Fibroblast of villous mesenchyme (primary cell): Measurements from ENCODE around the gene FAM222A. TPM values are rescaled to one million over a fixed set of nuclear protein-coding genes. Genes with fewer than 3 reads are reported as not detected.
"Not testable (repeated sequence)": the region's sequence is repeated elsewhere in the genome, so short reads cannot be mapped to it uniquely, and the experiment has no call there.

Experiments
- DNase-seq: peaks from one replicate; pipeline ENCODE4 v3.0.0-alpha.2; 2010; ENCODE audit warnings: low read depth
- H3K4me3 ChIP-seq: 2 replicates; pipeline ENCODE4 v1.5.1; 2011; ENCODE audit warnings: low read depth, mild to moderate bottlenecking, low read length
- total RNA-seq: library from RNA; depleted of rRNA; stranded (reverse); fragments of >200 nt; gene quantifications from 2 replicates; pipeline ENCODE4 v1.2.3, GENCODE V29; 2012
- TF ChIP-seq, protein P1 (sequence below): IDR thresholded peaks from 2 replicates; pipeline ENCODE4 v1.5.1; 2012; ENCODE audit warnings: low read depth, mild to moderate bottlenecking, low read length; ENCODE audit not compliant: insufficient read depth

Gene FAM222A
- total RNA-seq, 1 donor: 0.43 TPM

DNA sequence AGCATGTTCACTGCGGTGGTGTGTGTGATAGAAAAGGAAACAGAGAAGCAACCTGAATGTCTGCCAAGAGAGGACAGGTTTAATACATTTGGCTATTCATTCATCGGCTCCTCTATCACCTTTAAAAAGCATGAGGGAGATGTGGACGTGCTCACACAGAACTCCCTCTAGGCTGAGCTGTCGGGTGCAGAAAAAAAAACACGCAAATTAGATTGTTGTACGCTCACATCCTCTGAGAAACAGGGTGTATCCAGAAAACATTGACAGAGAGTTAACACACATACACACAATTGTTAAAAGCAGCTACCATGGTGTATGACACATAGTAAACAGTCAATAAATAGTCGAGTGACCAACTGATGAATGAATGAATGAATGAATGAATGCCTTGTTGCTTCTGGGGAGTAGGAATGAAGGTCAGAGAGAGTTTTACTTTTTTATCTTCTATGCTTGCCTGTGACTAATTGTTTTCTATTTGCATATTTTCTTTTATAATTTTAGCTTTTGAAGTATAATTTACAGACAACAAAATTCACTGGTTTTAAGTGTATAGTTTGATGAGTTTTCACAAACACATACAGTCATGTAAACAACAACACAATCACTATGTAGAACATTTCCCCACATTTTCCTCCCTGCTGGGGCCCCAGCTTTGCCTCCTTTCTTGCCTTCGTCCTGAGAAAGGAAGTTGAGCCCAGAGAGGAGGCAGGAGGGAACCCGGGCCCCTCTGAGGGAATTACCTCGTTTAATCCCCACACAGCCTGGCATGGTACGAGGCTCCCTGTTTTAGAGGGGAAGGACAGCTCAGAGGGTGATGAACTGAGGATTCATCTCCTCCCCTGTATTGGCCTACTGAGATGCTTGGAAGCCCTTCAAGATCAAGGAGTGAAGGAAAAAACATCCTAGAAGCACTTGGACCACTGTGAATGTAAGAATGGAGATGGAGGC lies 19.7 kb upstream of the FAM222A start:
- TF ChIP-seq, protein P1, sequence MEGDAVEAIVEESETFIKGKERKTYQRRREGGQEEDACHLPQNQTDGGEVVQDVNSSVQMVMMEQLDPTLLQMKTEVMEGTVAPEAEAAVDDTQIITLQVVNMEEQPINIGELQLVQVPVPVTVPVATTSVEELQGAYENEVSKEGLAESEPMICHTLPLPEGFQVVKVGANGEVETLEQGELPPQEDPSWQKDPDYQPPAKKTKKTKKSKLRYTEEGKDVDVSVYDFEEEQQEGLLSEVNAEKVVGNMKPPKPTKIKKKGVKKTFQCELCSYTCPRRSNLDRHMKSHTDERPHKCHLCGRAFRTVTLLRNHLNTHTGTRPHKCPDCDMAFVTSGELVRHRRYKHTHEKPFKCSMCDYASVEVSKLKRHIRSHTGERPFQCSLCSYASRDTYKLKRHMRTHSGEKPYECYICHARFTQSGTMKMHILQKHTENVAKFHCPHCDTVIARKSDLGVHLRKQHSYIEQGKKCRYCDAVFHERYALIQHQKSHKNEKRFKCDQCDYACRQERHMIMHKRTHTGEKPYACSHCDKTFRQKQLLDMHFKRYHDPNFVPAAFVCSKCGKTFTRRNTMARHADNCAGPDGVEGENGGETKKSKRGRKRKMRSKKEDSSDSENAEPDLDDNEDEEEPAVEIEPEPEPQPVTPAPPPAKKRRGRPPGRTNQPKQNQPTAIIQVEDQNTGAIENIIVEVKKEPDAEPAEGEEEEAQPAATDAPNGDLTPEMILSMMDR: no peak
- H3K4me3 ChIP-seq: no peak overlapping the region
- DNase-seq: no peak

DNA sequence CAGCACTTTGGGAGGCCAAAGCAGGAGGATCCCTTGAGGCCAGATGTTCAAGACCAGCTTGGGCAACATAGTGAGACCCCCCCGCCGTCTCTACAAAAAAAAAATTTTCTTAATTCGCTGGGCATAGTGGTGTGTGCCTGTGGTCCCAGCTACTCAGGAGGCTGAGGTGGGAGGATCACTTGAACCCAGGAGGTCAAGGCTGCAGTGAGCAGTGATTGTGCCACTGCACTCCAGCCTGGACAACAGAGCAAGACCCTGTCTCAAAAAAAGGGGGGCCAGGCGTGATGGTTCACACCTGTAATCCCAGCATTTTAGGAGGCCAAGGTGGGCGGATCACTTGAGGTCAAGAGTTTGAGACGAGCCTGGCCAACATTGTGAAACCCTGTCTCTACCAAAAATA lies 19.0 kb upstream of the FAM222A start:
- not testable (repeated sequence) for H3K4me3 ChIP-seq, DNase-seq

DNA sequence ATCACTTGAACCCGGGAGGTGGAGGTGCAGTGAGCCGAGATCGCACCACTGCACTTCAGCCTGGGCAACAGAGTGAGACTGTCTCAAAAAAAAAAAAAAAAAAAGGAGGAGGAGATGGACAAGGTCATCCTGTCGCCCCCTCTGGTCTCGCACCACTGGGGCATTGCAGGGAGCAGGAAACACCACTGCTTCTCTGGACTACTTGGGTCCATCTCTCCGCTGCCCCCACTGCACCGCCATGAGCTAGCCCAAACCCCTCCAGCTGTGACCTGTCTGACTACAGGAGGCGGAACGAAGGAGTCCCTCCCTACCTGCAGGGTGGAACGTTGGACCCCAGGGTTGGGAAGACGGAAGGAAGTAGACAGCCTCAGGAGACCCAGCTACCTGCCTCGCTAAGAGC lies 18.2 kb upstream of the FAM222A start:
- no peak for DNase-seq
- TF ChIP-seq, protein P1: no peak
- no peak overlapping the region for H3K4me3 ChIP-seq

DNA sequence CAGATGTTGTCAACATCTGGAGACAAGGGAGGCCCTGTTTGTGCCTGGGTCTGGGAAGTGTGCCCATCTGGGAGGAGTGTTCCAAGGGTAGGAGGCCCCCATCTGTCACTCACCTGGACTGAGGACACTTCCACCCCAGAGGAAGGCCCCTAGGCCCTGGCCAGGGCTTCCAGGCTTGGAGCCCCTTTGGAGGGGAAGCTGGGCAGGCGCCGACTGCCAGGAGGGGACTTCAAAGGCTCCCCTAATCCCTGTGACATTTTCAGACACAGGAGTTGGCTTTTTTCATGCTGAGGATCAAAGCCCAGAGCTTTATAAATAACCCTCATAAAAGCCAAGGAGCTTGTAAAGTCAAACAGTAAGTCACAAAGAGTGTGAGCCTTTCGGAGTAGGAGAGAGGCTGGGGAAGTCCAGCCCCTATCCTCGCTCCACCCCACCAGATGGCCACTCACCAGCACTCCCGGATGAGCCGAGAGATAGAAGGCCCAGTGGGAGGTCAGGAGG lies 17.6 kb upstream of the FAM222A start:
- peak; percentile 47 for DNase-seq
- H3K4me3 ChIP-seq: no peak overlapping the region
- TF ChIP-seq, protein P1: no peak

DNA sequence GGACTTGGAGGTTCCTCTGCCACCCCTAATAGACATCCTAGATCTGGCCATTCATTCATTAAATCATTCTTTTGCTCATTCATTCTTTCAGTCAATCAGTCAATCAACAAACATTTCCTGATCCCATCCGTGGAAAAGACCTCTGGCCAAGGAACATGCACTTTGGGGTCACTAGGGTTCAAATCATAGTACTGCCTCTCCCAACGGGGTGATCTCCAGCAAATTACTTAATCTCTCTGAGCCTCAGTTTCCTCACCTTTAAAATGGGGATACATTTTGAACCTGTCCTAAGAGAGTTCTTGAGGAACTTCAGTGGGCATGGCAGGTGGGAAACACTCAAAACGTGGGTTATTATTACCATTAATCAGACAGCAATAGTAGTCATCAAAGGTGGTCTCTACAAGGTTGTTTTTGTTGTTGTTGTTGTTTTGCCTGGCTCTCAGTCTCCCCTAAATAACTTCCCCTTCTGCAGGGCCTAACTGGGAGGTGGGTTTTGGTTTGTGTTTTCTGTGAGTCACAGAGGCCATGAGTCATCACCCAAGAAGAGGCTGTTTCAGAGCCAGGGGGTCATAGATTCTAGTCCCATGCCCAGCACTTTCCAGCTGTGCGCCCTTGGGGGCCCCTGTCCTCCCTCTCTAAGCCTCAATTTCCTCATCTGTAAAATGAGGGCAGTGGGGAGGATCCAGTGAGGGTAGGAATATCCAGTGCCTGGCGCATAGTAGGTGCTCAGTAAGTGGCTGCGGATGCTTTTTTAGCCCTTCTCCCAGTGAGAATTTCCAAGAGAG lies 16.9 kb upstream of the FAM222A start:
- no peak for DNase-seq
- no peak overlapping the region for H3K4me3 ChIP-seq
- TF ChIP-seq, protein P1: no peak

DNA sequence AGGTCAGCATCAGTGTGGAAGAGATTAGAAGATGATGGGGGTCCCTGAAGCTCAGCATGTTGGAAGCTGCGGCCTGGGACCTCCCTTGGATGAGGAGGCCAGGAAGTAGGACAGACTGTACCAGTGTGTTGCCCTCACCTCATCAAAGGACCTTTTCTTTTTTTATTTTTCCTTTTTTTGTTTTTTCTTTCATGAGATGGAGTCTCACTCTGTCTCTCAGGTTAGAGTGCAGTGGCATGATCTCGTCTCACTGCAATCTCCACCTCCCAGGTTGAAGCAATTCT lies 16.4 kb upstream of the FAM222A start:
- H3K4me3 ChIP-seq: no peak overlapping the region
- TF ChIP-seq, protein P1: no peak

DNA sequence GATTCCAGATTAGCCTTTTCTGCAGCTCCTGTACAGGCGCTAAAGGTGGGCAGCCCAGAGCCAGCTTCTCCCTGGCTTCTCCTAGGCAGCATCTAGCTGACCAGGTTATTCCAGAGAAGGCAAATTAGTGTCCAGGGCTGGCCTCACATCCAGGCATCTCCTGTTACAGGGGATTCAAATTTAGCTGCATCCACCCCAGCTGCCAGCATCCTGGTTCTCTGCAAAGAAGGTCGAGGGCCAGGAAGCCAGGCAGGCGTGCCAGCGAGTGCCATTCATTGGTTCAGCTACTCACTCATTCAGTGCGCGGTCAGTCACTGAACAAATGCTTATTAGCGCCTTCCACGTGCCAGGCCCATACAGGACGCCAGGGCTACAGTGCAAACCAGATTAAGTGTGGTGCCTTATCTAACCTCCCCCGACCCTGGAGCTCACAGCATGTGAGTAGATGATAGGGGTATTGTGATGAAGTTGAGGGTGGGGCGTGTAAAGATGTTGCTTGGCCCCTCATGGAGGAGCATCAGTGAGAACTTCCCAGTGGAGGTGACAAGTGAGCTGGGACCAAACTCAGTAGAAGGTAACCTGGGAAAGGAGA lies 15.7 kb upstream of the FAM222A start:
- H3K4me3 ChIP-seq: no peak overlapping the region
- TF ChIP-seq, protein P1: no peak
- no peak for DNase-seq

More for the DNA sequence above, 16.4 kb upstream of the FAM222A start:
- DNase-seq: no peak
